ENCODE results near the gene IL1R1.

Gene IL1R1

DNA sequence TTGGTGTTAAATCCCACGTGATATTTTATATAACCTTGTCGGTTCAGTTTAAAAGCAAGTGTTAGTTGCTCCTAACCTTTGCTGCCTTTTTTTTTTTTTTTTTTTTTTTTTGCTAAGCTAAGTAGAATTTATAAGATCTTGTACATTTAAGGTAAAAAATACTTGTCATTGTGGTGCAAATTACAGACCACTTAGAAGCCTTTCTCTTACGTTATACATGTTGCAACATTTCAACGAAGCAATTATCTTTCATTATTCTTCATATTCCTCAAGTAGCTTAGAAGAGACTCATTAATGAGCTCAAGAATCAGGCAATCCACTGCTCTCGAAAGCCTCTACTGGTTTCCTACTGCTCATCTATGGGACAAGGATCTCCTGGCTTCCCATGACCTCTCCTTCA lies 29.4 kb downstream of the IL1R1 start:
- DNase-seq (ENCODE audit: low read depth): no peak

DNA sequence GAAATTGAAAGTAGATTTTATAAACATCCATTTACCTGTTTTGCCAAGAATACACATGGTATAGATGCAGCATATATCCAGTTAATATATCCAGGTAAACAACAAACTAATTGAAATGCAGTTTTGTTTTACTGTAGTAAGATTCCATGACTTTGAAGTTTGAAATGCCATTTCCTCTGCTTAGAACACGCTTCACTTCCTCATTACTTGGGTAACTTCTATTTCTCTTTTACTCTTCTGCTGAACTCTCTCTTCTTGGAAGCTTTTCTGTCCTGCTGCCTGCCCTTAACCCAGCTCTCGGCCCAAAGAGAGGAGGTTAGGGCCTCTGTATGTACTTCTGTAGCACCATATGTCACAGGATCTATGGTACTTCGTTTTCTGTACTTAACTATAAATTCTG lies 30.2 kb downstream of the IL1R1 start:
- DNase-seq (ENCODE audit: low read depth): no peak

DNA sequence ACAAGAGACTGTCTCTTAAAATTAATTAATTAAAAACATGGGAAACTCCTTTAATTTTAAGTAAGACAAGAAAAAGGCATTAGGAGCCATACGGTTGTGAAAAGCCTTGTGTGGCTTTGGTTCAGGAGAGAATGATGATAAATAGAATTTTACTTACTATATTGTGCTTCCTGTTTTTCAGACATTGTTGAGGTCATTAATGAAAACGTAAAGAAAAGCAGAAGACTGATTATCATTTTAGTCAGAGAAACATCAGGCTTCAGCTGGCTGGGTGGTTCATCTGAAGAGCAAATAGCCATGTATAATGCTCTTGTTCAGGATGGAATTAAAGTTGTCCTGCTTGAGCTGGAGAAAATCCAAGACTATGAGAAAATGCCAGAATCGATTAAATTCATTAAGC lies 33.6 kb downstream of the IL1R1 start:
- DNase-seq (ENCODE audit: low read depth): no peak

DNA sequence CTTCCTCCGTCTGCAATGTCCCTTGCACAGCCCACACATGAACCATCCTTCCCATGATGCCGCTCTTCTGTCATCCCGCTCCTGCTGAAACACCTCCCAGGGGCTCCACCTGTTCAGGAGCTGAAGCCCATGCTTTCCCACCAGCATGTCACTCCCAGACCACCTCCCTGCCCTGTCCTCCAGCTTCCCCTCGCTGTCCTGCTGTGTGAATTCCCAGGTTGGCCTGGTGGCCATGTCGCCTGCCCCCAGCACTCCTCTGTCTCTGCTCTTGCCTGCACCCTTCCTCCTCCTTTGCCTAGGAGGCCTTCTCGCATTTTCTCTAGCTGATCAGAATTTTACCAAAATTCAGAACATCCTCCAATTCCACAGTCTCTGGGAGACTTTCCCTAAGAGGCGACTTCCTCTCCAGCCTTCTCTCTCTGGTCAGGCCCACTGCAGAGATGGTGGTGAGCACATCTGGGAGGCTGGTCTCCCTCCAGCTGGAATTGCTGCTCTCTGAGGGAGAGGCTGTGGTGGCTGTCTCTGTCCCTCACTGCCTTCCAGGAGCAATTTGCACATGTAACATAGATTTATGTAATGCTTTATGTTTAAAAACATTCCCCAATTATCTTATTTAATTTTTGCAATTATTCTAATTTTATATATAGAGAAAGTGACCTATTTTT lies 35.4 kb downstream of the IL1R1 start:
- DNase-seq (ENCODE audit: low read depth): no peak

DNA sequence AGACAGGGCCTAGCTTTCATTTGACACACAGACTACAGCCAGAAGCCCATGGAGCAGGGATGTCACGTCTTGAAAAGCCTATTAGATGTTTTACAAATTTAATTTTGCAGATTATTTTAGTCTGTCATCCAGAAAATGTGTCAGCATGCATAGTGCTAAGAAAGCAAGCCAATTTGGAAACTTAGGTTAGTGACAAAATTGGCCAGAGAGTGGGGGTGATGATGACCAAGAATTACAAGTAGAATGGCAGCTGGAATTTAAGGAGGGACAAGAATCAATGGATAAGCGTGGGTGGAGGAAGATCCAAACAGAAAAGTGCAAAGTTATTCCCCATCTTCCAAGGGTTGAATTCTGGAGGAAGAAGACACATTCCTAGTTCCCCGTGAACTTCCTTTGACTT lies 36.5 kb downstream of the IL1R1 start:
- DNase-seq (ENCODE audit: low read depth): no peak

DNA sequence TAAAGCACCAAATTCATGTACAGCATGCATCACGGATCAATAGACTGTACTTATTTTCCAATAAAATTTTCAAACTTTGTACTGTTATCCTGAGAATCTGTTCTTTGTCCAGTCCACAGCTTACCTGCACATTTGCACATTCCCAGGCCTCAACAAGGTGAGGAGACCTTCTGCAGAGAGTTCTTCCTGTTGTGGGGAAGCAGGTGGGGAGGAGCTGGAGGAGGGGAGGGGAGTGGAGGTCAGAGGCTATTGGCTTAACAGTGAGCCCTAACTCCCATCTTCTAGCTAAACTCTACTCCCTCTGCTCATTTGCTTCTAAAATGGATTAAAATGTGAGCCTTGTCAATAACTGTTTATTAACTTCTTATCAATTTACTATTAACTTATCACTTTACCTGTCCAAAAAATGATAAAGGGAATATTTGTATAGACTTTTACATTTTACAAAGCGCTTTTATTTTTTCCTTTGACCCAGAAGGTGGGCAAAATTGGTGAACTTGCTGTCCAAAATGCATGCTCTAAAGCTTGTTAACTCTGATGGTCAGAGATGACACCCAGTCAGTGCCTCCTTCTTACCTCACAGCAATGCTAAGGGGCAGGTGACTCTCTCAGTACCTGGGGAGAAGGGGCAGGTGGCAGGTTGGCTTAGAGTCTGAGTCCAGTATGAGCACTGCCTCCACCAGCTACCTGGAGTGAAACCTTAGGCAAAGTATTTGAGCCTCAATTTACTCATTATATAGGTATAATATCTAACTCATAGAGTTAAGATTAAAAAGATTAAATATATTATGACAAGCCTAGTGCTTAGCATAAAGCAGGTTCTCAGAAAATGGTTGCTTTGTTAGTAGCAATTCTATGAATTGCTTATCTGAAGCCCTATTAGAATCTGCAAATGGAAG lies 37.5 kb downstream of the IL1R1 start:
- no peak for DNase-seq (ENCODE audit: low read depth)

DNA sequence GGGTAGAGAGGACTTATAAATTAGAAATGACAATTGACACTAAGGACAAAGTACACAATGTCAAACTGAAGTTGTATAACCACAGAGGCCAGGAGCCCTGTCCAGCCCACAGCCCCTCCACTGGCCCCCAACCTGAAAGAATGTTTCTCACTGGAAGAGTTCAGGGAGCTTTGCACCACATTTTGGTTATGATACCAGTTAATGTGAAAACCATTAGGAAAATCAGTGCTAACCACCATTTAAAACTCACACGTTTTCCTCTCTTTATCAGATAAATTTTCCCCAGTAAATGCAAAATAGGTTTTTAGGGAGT lies 38.1 kb downstream of the IL1R1 start:
- DNase-seq (ENCODE audit: low read depth): no peak

DNA sequence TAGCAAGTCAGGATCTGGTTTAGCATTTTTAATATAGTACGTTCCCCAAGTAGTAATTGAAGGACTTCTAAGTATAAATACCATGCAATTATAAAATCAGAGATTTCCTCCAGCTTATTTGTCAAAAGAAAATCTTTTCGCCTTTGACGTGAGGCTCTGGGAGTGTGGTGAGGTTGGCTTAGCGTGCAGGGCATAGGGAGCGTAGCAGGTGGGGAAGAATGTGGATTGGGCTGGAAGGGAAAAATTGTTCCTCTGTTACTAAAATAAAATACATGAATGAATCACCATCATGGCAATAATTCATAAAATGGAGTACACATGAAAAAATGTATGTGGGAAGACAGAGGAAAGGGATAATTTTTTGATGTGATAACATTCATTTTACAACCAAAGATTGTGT lies 38.8 kb downstream of the IL1R1 start:
- DNase-seq (ENCODE audit: low read depth): no peak

DNA sequence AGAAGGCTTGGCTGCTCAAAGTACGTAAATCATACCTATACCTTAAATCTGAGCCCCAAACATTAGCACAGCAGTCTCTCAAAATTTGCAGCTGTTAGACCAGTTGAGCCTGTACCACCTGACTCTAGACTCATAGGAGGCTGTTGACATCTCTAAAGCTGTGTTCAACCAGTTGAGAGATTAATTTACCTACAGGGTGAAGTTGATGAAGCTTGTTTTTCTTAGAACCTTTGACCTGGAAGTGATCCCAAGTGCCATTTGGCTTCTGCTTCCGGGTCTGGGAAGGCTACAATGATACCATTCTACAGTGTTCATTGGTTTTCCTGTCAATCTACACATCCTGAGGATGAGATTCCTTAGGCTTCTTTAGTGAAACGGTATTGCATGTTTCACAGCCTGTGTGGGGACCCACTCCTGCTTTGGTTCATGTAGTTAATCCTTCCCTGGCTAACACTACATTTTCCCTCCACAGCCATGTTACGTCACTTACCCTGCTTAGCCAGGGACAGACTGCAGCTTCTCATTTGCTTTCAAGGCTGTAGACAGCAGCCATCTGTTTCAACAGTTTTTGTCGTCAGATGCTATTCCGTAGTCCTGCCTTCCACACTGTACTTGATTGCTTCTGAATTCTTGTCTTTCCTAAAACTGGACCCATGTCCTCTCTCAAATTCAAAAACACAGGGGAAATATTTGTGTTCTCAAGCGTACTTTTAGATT lies 39.5 kb downstream of the IL1R1 start:
- DNase-seq (ENCODE audit: low read depth): no peak

DNA sequence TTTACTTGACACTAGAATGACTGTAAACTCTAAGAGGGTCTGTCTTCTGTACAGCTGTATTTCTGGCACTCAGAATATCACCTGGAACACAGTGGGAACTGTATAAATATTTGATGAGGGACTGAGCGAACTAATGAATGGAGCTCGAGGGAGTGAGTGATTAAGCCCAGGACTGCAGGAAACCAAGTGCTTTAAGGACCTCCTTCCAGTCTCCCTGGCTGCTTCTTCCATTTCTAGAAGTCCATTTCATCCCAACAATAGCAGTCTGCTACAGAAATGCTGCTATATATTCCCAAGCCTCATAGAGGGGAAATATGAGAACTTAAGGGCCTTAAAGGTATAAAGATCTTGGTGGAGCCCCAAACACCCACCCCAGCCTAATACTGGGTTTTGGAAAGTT lies 41.5 kb downstream of the IL1R1 start:
- DNase-seq (ENCODE audit: low read depth): no peak

DNA sequence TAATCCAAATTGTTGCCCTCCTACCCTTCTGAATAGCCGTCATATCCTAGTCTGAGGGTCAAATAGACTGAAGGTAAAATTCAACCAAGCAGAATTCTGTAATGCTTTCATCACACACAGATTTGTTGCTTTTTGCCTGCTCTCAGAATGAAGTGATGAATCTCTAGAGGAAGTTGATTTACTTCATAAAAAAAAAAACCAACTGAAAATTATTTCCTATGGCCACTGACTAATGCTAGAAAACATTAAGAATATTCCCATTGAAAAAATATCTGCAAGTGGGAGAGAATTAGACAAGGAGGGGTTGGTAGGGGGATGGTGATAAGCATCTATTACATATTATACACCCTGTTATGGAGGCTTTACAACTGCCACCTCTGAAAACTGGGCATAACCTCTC lies 42.0 kb downstream of the IL1R1 start:
- no peak for DNase-seq (ENCODE audit: low read depth)

DNA sequence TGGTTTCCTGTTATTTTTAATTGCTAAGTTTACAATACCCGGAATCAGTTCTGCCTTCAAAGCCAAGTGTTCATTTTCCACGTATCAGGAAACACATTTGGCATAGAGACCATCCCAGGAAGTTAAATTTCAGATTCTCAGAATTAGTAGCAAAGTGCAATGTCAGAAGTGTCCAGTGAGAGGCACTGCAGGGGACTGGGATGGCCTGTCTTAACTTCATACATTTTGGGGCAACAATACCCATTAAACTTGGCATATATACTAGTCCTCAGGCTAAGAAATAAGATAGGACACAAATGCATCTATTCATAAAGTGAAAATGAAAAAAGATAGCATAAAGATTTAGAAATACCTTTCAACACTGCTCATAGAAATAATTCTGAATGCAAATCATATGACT lies 42.8 kb downstream of the IL1R1 start:
- DNase-seq (ENCODE audit: low read depth): no peak

DNA sequence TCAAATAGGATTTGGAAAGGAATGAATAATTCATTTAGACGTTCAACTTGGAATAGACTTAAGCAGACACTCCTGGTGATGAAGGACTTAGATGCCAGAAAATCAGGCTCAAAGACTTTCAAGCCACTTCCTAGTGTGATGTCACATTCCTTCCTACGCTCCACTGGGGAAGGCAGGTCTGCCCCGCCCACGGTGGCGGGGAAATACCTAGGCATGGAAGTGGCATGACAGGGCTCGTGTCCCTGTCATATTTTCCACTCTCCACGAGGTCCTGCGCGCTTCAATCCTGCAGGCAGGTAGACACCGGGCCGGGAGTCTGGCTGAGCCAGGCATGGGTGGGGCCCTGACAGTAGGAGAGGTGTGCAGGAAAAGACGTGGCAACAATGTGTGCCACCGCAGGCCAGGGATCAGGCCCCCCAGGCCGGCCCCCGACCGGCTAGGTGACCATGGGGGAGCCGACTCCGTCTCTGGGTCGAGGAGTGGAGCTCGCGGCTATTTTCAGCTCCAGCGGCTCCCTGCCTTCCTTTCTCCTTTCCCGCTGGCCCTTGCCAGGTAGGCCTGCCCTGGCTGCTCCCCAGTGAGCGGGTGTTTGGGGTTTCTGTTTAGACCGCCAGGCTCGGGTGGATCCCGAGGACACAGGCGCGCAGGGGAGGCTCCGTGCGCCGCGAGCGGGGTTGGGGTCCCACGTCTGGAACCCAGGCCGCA lies 44.4 kb downstream of the IL1R1 start, which contains the start of gene IL1RL2:
Gene IL1RL2 (plus strand): TSS at position 233 of the 705 bp plus-strand sequence. CDS start 845 bp downstream, outside the sequence.
- DNase-seq (ENCODE audit: low read depth): no peak

DNA sequence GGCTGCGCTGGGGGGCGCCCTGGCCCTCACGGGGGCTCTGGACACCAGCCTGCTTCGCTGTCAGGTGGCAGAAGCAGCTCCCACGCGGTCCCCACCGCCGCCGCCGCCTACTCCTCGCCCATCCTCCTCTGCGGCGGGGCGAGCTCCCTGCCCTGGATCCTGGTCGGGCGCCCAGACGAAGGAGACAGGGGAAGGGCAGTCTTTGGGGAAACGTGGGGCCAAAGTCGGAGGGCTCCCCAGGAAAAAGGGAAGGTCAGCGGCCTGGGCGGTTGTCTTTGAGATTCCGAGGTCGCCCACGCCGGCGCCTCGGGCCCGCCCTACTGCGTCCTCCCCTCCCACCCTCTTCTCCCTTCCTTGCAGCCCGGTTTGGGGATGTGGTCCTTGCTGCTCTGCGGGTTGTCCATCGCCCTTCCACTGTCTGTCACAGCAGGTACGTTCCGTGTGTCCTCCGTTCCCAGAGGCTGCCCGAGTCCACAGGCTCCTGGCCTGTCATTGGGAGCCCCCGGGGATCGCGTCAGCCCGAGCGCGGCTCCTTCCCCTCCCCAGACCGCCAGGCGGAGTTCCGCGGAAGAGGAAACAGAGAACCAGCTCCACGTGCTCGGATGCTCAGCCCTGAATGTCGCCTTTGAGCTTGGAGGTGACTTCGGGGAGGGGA lies 45.1 kb downstream of the IL1R1 start:
- DNase-seq (ENCODE audit: low read depth): no peak

DNA sequence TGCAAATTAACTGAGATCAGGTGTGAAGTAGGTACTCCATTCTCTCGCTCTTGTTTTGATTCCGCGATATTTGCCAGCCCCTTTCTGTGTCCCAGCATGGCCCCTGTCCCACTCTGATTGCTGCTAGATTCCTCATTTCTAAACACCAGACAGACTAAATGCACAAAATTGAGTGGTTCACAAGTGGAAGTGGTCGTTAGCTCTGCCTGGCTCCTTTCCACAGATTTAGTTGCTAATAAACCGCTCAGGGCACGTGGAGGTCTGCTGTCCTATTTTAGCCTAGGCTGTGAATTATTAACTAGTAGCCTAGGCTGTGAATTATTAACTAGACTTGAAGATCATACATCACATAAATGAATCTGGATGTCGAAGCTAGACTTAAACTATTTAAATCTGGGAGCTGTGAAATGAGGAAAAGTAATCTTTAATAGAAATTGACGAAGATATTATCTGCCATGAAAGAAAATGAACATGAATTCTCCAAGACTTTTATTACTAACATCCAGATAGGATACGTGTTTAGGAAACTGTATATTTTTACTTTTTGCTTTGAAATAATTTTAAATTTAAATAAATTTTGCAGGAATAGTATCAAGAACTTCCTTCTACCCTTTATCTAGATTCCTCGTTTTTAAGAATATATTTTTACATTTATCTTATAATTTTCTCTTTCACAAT lies 48.0 kb downstream of the IL1R1 start:
- no peak for DNase-seq (ENCODE audit: low read depth)

DNA sequence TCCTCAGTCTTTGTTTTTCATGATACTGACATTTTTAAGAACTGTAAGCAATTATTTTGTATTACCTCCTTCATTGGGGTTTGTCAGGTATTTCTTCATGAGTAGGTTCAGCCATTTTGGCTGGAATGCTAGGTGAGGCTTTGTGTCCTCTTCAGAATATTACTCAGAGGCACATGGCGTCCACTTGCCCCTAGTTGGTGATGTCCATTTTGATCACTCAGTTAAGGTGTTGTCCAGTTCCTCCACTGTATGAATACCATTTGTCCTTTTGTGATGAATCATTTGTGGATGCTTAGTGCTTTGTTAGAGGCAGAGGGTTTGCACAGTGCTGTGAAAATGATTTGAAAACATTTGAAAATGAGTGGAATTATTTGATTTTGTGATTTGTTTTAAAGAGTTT lies 49.0 kb downstream of the IL1R1 start:
- no peak for DNase-seq (ENCODE audit: low read depth)

DNA sequence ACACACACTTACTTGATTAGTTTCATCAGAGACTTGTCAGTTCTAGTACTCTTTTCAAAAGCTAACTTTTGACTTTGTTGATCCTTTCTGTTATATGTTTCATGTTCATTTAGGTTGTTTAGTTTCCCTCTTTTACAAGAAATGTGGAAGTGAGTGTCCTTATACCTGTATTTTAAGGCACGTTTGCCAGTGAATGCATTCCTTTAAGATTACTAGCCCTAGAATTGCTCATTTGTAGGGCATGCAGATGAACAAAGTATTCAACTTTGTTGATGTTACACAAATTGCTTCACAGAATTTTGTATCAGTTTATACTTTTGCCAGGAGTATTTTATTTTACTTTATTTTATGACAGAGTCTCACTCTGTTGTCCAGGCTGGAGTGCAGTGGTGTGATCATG lies 50.5 kb downstream of the IL1R1 start:
- no peak for DNase-seq (ENCODE audit: low read depth)

DNA sequence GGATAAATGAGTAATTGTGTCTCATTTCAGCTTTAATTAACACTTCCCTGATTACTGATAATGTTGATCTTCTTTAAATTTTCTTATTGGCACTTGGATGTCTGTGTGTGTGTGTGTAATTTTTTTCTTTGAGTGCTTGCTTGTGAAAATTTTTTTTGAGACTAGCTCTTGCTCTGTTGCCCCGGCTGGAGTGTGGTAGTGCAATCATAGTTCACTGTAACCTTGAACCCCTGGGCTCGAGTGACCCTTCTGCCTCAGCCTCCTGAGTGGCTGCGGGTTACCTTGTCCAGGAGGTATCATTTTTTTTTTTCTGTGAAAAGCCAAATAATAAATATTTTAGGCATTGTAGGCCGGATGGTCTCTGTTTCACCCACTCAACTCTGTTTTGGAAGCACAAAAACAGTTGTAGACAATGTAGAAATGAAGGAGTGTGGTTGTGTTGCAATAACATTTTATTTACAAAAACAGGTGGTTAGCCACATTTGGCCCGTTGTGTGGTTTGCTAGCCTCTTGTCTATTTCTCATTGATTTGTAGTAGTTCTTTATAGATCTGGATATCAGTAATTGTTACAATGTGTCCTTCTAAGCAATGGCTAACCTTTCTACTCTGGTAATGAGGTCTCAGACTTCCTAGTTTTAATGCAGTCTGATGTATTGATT lies 52.2 kb downstream of the IL1R1 start:
- DNase-seq (ENCODE audit: low read depth): no peak

DNA sequence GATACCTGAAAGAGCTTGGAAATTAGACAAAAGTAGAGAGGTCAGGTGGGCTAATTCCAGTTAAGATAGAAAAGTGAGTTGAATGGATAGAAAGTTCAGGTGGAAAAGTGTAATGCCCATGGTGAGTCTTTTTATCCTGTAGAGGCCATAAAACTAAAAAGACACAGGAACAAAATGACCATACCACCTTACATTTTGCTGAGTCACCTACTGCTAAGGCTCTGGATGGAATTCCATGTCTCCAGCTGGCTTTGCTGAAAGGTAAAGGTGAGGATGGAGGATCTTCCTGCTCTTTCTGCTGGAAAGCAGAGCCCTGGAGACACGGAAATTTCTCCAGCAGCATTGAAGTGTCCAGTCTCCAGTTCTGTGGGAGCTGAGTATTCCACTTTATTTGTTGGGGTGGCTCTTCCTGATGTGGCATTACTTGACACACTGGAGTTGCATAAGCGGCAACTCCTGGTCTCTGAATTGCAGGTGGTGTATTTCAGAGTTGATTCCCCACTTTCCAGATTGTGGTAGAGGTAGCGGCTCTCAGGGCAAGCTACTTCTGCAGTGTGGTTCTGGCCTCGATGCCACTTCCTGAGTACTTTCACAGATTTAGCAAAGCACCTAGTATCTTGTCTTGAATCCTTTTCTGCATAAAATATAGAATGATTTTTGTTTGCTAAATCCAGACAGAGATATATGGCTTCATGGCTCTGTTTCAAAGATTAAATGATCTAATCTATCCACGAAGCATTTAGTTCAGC lies 55.0 kb downstream of the IL1R1 start:
- no peak for DNase-seq (ENCODE audit: low read depth)

DNA sequence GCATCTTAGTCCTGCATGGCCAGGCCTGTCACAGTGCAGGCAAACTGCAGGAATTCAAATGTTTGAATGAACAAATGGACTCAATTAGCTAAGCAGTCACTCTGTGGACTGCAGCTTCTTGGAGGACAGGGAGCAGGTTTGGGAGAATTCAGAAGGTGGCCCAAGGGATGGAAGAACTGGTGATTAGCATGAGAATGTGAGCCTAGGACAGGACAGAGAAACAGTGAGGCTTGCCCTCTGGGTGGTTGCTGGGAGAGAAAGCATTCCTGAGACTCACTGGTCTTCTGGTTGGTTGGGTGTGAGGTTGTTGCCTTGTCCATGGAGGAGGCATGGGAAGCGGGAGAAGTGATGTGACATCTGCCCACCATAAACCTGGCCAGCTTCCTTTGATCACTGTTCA lies 58.0 kb downstream of the IL1R1 start:
- no peak for DNase-seq (ENCODE audit: low read depth)

Measured in stimulated activated CD8-positive, alpha-beta memory T cell treated with anti-CD3 and anti-CD28 coated beads, Interleukin-12 subunit alpha, Interleukin-12 subunit beta, amount 100 ng/mL, for 1 hour (primary cell).